Right renal pelvis (tissue), 4 donors: ENCODE measurements around the gene ILK. TPM values are rescaled to one million over a fixed set of nuclear protein-coding genes. Genes with fewer than 3 reads are reported as not detected.

Experiments
- DNase-seq, 4 donors: peaks; one replicate each; pipeline ENCODE4 v3.0.0-alpha.2; 2013; ENCODE audit warnings: low read depth in 4 of 4, low spot score in 3 of 4, missing footprints in 1 of 4
- polyA plus RNA-seq, 4 donors: library from polyadenylated mRNA; unstranded; fragments of 120-200 nt; gene quantifications; one replicate each; pipeline ENCODE4 v1.2.1, GENCODE V29; 2013; ENCODE audit not compliant: insufficient read length in 4 of 4

The ILK gene
- polyA plus RNA-seq, 4 donors, result 153 to 162 (median 160) TPM

GRCh38 chr11:6654281-6655019 lies 50.9 kb downstream of the ILK start:
- DNase-seq, result no peak

- peak in 1 of 4 donors; percentile 43 for DNase-seq
These were observed 51.6 kb downstream of the ILK start for GRCh38 chr11:6655020-6655789.

GRCh38 chr11:6655790-6656583 lies 52.4 kb downstream of the ILK start, which contains the start of gene DCHS1:
Gene DCHS1, minus strand, starts transcription at chr11:6655809. Its CDS starts 14,196 bp downstream, at chr11:6641613.
- no peak for DNase-seq

GRCh38 chr11:6656584-6656915 lies 53.0 kb downstream of the ILK start:
- DNase-seq, result no peak

GRCh38 chr11:6656936-6657335 lies 53.4 kb downstream of the ILK start:
- DNase-seq, result no peak

GRCh38 chr11:6657346-6657745 lies 53.8 kb downstream of the ILK start:
- DNase-seq, result no peak

- DNase-seq, result no peak
These were observed 55.1 kb downstream of the ILK start for GRCh38 chr11:6658647-6659046.

Other genes starting within 250 kb of the ILK start
- 10 to 100 TPM; 33.0 to 38.7 (median 34.7) TPM for gene SMPD1, start 213.3 kb upstream of the ILK start, polyA plus RNA-seq
- gene APBB1, start 184.7 kb upstream of the ILK start, polyA plus RNA-seq, result 10 to 100 TPM; 52.2 to 64.6 (median 54.0) TPM
- 1 to 10 TPM; 2.2 to 4.2 (median 2.7) TPM for gene HPX, start 162.8 kb upstream of the ILK start, polyA plus RNA-seq
- 10 to 100 TPM; 18.6 to 22.5 (median 20.0) TPM for gene TRIM3, start 129.8 kb upstream of the ILK start, polyA plus RNA-seq
- gene ARFIP2, start 122.4 kb upstream of the ILK start, polyA plus RNA-seq, result 10 to 100 TPM; 63.9 to 71.0 (median 68.1) TPM
- gene TIMM10B, start 122.3 kb upstream of the ILK start, polyA plus RNA-seq, result 10 to 100 TPM; 39.0 to 43.1 (median 41.2) TPM
- gene DNHD1, start 106.5 kb upstream of the ILK start, polyA plus RNA-seq, result 1 to 10 TPM; 5.8 to 9.7 (median 7.5) TPM
- gene RRP8, start 158 bp upstream of the ILK start, polyA plus RNA-seq, result 10 to 100 TPM; 22.4 to 25.4 (median 23.9) TPM
- 10 to 100 TPM; 80.5 to 97.0 (median 87.3) TPM for gene TAF10, start 8.4 kb downstream of the ILK start, polyA plus RNA-seq
- 100 to 1,000 TPM; 123 to 144 (median 129) TPM for gene TPP1, start 15.6 kb downstream of the ILK start, polyA plus RNA-seq
- gene DCHS1, start 52.0 kb downstream of the ILK start, polyA plus RNA-seq, result 10 to 100 TPM; 33.1 to 39.1 (median 33.5) TPM
- gene MRPL17, start 79.6 kb downstream of the ILK start, polyA plus RNA-seq, result 10 to 100 TPM; 71.2 to 82.0 (median 73.2) TPM
- gene OR2AG2, start 168.2 kb downstream of the ILK start, polyA plus RNA-seq, result under 1 TPM in 3 of 4 donors, not detected in 1; 0.08 to 0.11 (median 0.09) TPM
- gene OR2AG1, start 179.2 kb downstream of the ILK start, polyA plus RNA-seq, result under 1 TPM in 1 of 4 donors, not detected in 3; 0.06 TPM
- under 1 TPM in 2 of 4 donors, not detected in 2; 0.01 to 0.04 TPM for gene OR6A2, start 195.9 kb downstream of the ILK start, polyA plus RNA-seq
- gene OR10A5, start 241.9 kb downstream of the ILK start, polyA plus RNA-seq, result not detected